ENCODE results near the gene RNF144A.
A peak's percentile ranks its signal among the peaks of the same experiment; 100 is the strongest.

Gene RNF144A

DNA sequence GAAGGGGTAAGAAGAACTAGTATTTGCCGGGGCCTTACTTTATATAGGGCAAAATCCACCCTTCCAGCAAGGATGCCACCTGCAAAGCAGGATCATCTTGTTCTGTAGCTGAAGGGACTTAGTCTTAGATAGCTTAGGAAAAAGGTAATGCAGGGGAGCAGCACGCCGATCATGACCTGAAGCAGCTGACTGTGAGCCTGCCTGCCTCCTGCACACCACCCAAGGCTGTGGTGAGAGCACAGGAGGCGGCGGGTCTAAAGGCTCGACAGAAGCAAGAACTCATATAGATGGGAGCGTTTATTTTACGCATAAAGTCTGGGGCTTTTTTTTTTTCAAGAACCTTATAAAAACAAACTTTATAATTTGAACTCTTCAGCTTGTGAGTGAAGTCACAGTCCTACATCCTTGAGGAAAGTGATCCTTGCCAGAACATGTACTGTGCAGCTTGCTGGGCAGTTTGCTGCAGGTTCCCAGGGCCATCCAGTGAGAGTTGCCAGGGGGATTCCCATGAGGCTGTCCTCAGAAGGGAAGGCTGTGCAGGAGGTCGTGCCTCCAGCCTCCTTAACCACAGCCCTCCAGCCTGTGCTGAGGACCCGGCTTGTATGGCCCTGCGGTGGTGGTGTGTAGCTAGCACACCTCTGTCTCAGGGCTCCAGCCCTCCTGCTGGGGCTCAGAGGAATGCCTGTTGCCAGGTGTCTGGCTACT lies 92.1 kb downstream of the RNF144A start:
- no peak for DNase-seq

DNA sequence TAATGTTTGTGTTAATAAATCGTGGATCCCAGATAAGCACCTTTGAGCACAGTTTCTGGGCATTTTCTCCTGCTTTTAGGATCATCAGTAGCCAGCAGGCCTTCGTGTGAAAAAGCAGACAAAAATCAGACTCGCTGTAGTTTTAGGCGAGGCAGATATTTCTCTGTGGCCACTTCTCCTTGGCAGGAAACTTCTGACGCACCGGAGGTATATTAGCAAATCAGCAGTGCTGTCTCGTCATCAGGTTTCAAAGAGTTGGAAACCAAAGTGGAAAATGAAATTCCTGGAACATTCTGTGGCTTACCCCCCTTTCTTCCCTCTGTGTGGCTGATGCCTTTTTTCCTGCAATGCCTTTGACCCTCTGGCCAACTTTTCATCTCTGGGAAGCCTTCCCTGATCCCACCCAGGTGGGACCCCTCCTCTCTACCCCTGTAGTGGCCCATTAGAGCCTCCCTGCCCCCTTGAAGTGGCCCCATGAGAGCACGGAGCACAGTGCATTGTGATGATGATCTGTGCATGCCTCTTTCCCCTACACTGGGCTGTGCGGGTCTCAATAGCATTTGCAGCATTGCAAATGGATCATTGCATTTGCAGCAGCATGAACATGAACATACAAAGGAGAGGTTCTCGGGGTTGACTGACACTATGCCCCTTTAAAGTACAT lies 93.3 kb downstream of the RNF144A start:
- DNase-seq = no peak

DNA sequence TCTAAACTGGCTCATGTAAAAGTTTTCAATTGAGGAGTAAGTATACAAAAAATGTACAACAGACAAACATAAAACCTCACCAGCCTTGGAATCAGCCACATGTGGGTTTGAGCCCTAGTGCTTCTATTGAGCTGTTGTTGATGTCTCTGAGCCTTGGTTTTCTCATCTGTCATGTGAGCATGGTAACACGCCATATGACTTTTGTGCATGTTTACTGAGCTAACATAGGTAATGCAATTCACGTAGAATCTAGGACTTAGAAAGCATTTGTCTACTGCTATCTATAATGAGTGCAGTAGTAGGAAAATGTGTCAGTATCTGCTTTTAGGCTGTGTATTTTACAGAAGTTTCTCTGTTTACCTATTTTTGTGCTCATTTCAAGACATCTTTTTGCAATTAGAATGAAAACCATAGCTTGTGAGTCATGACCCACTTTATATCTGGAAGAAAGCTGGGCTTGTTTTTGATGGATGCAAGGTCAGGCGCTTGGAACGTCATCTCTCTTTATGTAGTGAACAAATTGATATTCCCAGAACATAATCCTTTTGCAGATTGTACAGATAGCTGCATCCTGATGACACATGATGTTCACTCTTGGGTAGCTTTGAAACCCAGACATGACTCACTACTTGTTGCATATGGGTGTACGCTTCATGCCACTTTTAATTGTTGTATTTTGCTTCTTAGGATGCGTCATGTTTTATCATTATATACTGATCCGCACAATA lies 94.3 kb downstream of the RNF144A start:
- no peak for DNase-seq

DNA sequence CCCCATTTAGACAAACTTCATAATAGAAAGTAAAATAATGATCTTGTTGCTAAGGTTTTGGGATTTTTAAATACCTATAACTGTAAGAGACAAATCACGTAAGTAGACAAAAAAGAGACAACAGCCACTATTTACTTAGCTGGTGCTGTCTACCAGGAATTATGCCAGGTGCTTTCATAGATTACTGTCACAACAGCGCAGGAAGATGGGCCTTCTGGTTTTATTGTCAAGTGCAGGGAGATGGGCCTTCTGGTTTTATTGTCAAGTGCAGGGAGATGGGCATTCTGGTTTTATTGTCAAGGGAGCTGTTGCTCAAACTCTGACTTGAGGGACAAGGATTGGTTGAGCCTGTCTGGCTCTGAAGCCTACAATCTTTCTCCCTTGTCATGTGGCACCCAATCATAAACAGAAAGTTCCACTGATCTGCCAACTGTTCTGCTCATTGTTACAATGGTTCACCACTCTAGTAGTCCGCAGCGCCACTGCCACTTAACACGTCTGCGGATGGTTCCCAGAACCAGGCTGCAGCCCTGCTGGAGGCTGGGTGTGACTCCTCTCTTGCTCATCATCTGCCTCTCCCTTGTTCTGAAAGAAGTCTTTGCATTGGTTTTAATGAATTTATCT lies 95.0 kb downstream of the RNF144A start:
- no peak for DNase-seq

DNA sequence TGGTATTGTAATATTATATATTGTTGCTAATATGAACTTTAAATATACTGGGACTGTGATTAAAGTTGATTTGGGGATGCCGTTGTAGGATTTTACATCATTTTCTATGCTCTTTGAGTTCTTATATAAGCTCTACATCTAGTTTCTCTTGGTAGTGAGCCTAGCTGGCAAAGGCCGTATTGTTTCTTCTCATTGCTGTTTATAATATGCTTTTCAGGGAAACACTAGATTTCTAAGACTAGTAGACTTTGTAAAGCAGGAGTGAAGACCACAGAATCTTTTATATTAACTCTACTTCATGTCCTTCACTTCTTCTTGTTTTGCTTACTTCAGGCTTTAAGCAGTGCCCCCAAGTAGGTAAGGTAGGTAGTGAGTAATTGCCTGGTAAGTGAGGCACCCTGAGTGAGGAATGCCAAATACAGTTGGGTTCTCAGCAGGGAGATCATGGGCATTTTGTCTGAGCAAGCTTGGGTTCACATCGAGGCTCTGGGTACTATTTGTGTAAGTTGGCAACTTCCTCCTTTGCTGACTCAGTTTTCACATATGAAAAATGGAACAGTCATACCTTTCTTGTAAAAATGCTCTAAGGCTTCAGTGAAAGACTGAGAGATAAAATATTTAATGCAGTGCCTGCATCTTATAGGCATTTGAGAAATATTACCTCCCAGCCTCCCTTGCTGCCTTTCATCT lies 96.4 kb downstream of the RNF144A start:
- DNase-seq = no peak

DNA sequence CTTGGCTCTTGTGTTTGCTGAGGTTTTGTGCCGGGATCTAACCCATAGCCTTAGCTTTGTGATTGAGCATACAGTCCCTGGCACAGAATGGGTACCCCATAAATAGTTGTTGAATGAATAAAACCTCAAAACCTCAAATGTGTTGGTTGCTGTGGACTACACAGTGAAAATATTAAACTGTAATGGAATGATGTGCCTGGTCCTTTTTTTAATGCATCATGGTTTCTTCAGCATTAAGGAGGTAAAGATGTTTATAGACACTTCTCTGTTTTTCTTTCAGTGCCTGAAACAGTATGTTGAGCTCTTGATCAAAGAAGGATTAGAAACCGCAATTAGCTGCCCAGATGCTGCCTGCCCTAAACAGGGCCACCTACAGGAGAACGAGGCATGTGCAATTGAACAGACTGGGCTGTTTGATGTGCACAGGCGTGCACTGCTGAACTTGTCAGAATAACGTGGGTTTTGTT lies 97.0 kb downstream of the RNF144A start:
- DNase-seq = peak; percentile 81

DNA sequence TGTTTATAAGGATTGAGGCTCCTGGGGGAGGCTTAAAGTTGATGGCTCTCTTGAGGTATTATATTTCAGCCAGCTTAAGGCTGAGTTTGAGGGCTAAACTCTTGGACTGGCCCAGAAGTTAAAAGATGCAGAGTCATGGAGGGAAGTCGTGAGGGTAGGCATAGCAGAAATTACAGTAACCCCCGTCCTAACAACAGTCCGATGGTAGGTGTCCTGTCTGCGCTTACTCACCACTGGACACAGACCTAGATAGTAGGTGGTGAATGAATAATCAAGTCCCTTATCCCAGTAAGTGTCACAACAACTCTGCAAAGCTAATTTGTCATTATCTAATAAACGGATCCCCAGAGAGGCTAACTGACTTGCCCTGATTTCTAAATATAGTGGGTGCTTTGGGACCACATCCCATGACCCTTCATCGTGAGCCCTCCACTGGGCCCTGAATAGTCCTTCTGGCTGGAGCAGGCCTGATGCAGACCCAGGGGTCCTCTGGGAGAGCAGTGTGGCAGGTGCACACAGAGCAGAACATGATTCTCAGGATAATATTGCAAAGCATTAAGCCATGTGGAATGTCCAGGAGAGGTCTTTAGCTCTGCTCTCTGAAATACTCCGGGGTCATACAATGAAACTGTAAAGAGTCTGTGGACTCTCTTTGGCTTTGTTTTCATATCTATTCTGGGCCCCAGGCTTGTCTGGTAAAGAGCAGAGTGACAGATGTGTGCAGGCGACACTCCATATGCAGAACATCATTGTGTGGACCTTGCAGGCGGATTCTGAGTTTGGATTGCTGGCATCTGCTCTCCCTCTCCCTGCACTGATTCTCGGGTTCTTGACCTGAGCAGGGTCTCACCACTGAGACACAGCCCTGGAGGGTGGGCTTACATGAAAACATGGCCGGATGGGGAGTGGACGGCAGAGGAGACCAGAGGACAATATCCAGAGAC lies 98.1 kb downstream of the RNF144A start:
- DNase-seq = no peak

DNA sequence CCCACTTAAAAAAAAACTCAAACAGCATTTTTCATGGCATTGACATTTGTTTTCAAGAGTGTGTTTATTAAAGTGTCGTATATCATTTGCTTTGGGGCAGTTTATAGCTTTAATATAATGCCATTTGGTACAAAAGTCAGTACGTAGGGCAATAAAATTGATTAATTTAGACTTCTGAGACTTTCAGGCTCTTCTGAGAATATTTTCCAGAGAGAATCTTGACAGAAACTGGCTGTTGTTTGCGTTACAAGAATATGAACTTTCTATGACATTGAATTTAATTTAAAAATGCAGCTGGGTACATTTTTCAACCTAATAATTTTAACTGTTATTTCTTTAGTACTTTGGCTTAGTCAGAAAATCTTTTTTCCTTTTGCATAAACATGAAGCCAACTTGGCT lies 98.9 kb downstream of the RNF144A start:
- no peak for DNase-seq

DNA sequence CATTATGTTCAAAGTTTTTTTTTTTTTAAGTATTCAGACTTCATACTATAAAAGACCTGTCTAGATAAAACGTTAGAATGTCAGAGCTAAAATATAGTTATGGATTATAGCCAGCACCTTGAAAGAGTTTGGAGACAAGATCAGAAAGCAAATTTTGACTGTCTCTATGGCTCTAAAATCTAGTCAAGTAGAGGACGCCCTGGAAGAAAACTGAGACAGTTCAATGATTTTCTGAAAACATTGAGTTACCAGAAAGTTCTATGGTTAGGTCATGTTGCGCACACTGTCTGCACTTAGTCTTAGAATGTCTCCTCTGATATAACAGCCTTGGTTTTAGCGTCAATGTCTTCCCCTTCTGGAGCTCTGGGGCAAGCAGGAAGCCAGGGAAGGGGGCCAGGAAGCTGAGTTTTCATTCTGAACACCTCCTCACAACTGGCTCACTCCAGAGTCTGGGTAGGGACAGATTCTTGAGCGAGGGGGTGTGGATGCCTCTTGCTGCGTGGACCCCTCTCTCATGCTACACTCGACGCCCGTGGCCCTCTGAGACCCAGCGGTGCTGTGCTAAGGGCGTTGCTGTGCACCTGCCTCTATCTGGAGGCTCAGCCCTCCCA lies 99.5 kb downstream of the RNF144A start:
- no peak for DNase-seq

DNA sequence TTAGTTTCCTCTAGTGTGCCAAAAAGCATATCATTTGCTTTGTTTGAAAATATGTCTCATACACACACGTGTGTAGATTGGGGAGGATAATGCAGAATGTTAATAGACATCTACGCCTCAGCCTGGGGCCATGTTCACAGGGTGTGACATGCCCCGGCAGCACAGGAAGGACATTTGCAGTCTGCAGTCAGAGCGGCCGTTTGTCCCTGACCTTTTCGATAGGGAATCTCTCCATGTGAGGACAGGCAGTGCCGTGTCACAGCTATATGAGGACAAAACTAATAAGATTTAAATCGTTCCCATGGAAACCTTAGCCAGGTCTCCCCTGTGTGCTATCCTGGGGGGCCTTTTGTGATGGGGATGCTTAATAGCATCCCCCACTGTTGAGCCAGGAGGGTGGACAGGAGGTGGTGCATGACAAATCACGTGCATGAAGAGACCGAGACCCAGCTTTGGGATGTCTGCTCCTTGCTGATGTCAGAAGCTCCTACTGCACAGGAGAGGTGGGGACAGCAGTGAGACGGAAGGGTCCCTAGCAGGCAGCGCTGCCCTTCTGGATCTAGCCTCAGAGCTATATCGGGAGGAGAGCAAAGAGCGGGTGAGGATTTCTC lies 100.6 kb downstream of the RNF144A start:
- no peak for DNase-seq

DNA sequence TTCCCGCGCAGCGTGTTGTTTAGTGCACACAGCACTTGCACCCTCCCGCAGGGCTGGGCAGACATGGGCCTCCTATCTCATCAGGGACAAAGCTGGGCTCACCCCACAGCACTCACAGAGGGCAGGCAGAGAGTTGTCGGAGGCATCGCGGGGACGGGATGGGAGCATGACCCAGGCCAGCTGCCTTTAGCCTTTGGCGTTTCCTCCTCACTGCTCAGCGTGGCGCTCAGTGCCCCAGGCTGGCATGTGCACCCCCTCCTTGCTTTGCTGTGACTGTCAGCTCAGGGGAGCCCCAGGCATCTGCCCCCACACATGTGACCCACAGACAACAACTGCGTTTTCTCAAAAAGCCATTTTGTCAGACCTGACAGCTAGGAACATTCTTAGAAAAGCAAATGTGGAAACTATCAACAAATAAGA lies 101.1 kb downstream of the RNF144A start:
- DNase-seq = no peak

DNA sequence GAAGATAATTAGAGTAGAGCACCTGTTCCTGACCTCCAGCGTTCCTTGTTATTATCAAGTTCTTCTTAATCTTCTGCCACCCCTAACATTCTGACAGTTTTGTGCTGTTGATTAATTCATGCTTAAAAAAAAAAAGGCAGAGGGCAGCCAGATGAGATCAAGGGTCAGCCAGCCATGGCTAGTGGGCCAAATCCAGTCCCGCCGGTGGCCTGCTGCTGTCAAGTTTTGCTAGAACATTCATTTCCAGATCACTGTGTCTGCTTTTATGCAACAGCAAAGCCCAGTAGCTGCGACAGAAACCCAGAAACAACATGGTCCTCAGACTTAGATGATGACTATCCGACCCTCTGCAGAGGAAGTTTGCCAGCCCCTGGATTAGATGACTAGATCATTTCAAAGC lies 101.6 kb downstream of the RNF144A start:
- no peak for DNase-seq

DNA sequence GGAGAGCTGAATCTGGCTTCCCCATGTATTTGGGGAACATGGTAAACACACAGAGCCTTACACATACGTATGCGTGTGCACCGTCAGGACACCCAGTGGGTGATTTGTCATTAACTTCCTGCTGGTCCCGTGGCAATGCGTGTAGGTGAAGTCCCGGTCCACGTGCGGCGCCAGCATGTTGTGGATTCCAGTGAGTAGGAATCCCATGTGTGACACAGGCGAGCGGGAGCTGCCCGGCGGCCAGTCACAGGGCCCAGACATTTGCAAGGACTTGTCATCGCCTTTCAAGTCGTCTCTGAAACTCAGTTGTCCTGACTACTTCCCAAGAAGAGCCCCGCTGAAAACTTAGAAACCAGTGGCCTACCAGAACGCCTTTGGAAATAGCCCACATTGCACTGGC lies 102.0 kb downstream of the RNF144A start:
- no peak for DNase-seq

DNA sequence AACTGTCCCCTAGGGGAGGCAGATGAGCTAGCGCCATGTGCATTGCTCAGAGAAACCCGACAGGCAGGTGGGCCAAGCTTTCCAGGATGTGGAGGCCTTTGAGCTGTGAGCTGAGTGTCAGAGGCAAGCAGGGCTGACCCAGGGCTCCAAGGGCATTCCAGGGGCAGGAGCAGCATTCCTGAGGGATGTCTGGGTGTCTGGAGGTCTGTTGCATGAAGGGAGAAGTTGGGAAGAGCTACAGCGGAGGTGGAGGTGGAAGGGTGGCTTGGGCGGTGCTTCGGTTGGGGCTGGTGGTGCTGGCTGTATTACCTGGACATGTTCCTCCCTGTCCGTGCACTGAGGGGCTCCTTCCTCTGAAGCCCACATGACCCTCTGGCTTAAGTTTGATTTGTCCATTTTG lies 102.8 kb downstream of the RNF144A start:
- DNase-seq = no peak

DNA sequence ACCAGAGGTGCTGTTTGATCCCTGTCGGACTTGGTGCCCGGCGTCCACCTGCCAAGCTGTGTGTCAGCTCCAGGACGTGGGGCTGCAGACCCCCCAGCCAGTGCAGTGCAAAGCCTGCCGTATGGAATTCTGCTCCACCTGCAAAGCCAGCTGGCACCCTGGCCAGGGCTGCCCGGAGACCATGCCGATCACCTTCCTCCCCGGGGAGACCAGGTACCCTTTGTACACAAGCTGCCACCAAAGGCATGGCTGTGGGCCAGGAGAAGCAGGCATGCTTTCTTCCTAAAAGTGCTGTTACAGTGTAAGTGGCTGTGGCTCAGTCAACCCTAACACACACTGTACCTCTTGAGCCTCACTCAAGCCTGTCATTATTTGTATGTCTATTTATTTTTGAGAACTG lies 103.3 kb downstream of the RNF144A start:
- no peak for DNase-seq

DNA sequence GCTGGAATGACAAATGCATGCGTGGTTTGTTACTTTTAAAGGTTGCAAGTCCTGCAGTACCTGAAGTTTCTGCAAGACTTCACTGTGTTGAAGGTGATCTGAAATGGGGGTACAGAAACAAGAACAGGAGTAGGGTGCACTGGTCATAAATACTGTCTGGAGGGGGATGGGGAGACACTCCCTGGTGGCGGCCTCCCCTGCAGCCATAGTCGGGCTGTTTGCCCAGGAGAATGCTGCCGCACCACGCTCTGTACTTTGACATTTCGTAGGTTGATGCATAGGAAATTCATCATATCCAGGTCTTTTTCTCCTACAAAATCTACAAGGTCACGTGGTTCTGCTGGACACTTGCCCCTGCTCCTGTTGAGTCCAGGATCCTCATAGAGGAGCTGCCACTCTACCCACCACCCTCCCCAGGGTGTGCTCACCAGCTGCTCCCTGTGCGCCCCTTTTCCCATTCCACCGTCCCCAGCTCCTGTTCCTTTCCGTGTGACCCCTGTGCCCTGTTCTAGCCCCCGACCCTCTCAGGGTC lies 103.8 kb downstream of the RNF144A start:
- no peak for DNase-seq

DNA sequence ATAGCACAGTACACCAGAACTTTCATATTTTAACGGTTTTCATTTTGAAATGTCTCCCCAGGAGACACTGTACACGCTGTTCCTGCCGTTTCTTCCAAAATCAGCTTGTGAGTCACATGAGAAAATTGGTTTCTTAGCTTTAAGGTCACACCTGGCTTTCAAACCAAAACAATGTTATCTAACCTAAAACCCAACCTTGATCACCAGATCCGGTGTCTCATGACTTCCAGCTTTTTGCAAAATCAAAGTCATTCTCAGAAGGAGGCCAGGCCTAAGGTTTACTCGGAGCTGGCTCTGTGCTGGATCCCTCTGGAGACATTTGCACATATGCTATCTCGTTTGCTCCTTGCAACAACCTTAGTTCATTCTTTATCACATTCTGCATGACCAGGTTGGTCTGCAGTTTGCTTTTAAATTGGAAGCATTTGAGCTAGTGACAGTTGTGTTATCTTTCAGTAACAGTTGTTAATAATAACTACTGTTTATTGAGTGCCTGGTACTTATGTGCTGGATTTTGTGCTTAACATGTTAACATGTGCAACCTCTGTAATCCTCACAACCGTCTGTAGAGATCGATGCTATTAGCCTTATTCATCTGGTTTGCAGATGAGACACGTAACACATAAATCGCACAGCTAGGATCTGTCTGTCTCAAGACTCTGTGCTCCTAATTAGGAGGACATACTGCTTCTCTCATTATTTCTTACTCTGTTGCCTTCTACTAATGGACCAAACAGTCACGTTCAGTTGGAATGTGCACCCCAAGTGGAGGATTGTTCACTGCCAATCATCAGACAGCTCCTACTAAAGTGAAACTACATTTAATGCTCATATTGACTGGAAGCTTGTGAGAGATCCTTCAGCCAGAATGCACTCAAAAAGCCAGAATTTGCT lies 105.5 kb downstream of the RNF144A start:
- peak; percentile 94 for DNase-seq

DNA sequence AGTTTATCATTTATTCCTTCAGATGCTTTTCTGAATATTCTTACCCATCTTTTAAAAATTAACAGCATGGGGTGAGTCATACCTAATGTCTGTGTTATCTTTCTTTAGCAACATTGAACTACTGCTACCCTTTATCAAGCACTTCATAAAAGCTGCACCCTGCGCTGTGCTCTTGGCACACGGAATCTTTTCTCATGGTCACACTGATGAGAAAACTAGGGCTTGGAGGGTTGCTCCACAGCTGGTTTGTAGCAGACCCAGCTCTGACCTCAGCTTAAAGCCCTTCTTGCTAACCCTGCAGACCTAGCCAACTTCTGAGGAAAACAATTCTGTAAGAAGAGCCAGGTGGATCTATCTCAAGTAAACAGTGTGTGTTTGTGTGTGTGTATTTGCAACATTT lies 106.3 kb downstream of the RNF144A start:
- peak; percentile 93 for DNase-seq

DNA sequence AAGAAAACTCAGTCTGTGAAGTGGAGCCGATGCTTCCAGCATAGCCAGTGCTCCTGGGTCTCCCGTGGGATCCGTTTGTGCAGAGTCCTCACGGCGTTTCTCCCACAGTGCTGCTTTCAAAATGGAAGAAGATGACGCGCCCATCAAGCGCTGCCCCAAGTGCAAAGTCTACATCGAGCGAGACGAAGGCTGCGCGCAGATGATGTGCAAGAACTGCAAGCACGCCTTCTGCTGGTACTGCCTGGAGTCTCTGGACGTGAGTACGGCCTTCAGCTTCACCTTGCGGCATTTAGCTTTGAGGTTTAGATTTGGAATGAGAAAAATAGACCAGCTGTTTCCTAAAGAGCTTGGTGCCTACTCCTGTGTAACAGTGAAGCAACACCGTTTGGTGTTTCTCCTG lies 107.0 kb downstream of the RNF144A start:
- no peak for DNase-seq

Data from hematopoietic multipotent progenitor cell treated with erythropoietin and hydrocortisone succinate and interleukin-3 and kit ligand, for 8 days (in vitro differentiated cells).